Mesendoderm (in vitro differentiated cells): ENCODE measurements around the gene GRIK2.
A peak's percentile ranks its signal among the peaks of the same experiment; 100 is the strongest.

Experiments
- DNase-seq: peaks from one replicate; pipeline ENCODE4 v3.0.0; 2013
- H2AK5ac ChIP-seq: 2 replicates; pipeline ENCODE4 v1.6.1; 2013; ENCODE audit warnings: low read length, inconsistent platforms
- H2BK120ac ChIP-seq: 2 replicates; pipeline ENCODE4 v1.6.1; 2013; ENCODE audit warnings: low read depth, mild to moderate bottlenecking, low read length, moderate library complexity, mixed read lengths
- H2BK15ac ChIP-seq: replicated peaks from 2 replicates; pipeline ENCODE4 v1.6.1; 2013; ENCODE audit warnings: low read depth, mild to moderate bottlenecking, moderate library complexity
- H2BK5ac ChIP-seq: 2 replicates; pipeline ENCODE4 v1.6.1; 2013; ENCODE audit warnings: low read length, inconsistent platforms
- H3K18ac ChIP-seq: 2 replicates; pipeline ENCODE4 v1.6.1; 2013; ENCODE audit warnings: mild to moderate bottlenecking, low read length, mixed read lengths
- H3K23ac ChIP-seq: one replicate; pipeline ENCODE4 v1.6.1; 2013; ENCODE audit warnings: low read length
- H3K27ac ChIP-seq: 2 replicates; pipeline ENCODE4 v1.5.1; 2013; ENCODE audit warnings: low read depth, mild to moderate bottlenecking, inconsistent platforms, low read length, moderate library complexity
- H3K27me3 ChIP-seq: 2 replicates; pipeline ENCODE4 v1.6.1; 2013; ENCODE audit warnings: low read length, control low read depth, mild to moderate bottlenecking, inconsistent platforms; ENCODE audit not compliant: insufficient read depth, poor library complexity
- H3K36me3 ChIP-seq: 2 replicates; pipeline ENCODE4 v1.6.1; 2013; ENCODE audit warnings: low read length, inconsistent platforms; ENCODE audit not compliant: control insufficient read depth, insufficient read depth
- H3K4ac ChIP-seq: one replicate; pipeline ENCODE4 v1.6.1; 2013; ENCODE audit warnings: low read depth, mild to moderate bottlenecking, low read length, moderate library complexity
- H3K4me1 ChIP-seq: 2 replicates; pipeline ENCODE4 v1.6.1; 2013; ENCODE audit warnings: low read depth, low read length, inconsistent platforms; ENCODE audit not compliant: control insufficient read depth
- H3K4me2 ChIP-seq: 2 replicates; pipeline ENCODE4 v1.6.1; 2013; ENCODE audit warnings: low read length
- H3K4me3 ChIP-seq: 2 replicates; pipeline ENCODE4 v1.5.1; 2013; ENCODE audit warnings: mild to moderate bottlenecking, low read length
- H3K56ac ChIP-seq: one replicate; pipeline ENCODE4 v1.6.1; 2013; ENCODE audit warnings: low read length
- H3K79me1 ChIP-seq: 2 replicates; pipeline ENCODE4 v1.6.1; 2013; ENCODE audit warnings: low read length, inconsistent platforms
- H3K79me2 ChIP-seq: 2 replicates; pipeline ENCODE4 v1.6.1; 2013; ENCODE audit warnings: mild to moderate bottlenecking, low read length; ENCODE audit not compliant: control insufficient read depth, insufficient read depth
- H3K9ac ChIP-seq: 2 replicates; pipeline ENCODE4 v1.6.1; 2013; ENCODE audit warnings: low read length, inconsistent platforms
- H4K5ac ChIP-seq: one replicate; pipeline ENCODE4 v1.6.1; 2013; ENCODE audit warnings: low read length
- H4K8ac ChIP-seq: one replicate; pipeline ENCODE4 v1.6.1; 2013; ENCODE audit warnings: low read depth, mild to moderate bottlenecking, control low read depth, low read length, moderate library complexity
- WGBS: extraction: QIAGEN DNeasy Blood & Tissue Kit; methylation state at CpG from one replicate; pipeline ENCODE4 v1.1.7; 2013; ENCODE audit warnings: low lambda C conversion rate, missing lambda C conversion rate; ENCODE audit not compliant: insufficient coverage; ENCODE audit errors: extremely low coverage; 5-methylcytosine and 5-hydroxymethylcytosine counted together

Gene GRIK2

DNA sequence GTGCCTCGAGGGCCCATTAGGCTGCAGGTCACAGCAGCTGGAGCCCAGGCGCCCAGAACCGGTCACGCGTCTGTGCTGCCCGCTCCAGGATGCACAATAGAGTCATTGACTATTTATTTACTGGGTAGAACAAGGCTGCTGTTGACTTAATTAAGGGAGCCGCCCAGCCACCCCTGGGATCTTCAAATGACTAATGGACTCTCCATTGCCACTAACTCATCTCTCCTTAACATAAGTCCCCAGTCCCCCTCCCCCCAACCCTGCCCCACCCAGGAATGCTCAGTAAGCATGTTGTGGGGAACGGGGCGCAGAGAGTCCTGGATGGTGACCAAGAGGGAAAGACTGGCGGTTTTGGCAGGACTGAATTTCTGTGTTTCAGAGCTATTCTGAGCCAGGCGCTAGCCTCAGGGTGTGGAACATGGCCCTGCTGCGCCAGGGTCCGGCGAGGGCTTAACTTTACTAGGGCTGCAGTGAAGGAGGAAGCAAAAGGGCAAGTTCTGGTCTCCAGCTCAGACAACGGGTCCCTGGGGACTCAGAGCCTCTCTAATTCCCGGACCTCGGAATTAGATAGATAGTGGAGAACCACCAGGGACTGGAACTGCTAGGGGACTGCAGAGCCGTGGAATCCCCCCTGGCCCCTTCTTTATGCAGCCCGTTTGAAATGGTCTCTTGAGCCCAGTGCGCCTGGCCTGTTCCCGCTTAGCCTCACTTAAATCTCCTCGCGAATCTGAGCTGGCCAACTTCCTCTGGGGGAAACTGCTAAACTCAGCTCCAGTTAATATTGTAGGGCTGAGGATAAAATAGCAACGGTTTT, 1.5 kb upstream of the GRIK2 start:
- H3K9ac ChIP-seq, result peak overlapping the region; percentile 23
- no peaks in the 10 kb centered on the region for H3K36me3 ChIP-seq
- H2BK120ac ChIP-seq, result no peak overlapping the region
- peak overlapping the region; percentile 2 for H3K18ac ChIP-seq
- H2AK5ac ChIP-seq, result no peak overlapping the region
- no peak overlapping the region for H2BK15ac ChIP-seq
- H4K8ac ChIP-seq, result no peak overlapping the region
- H3K4me1 ChIP-seq, result peaks cover 2% of the 10 kb centered on the region
- H3K4ac ChIP-seq, result no peak overlapping the region
- no peak overlapping the region for H2BK5ac ChIP-seq
- H4K5ac ChIP-seq, result no peak overlapping the region
- H3K79me1 ChIP-seq, result no peaks in the 10 kb centered on the region
- no CpG with 5 or more reads among the region's 24 CpGs for WGBS
- H3K23ac ChIP-seq, result no peak overlapping the region
- peak overlapping the region; percentile 65 for H3K56ac ChIP-seq
- no peak overlapping the region for H3K27ac ChIP-seq
- no peaks in the 10 kb centered on the region for H3K79me2 ChIP-seq
- H3K4me2 ChIP-seq, result peak overlapping the region; percentile 99
- peak; percentile 42 for DNase-seq
- H3K4me3 ChIP-seq, result no peak overlapping the region
- H3K27me3 ChIP-seq, result peaks cover 3% of the 10 kb centered on the region

DNA sequence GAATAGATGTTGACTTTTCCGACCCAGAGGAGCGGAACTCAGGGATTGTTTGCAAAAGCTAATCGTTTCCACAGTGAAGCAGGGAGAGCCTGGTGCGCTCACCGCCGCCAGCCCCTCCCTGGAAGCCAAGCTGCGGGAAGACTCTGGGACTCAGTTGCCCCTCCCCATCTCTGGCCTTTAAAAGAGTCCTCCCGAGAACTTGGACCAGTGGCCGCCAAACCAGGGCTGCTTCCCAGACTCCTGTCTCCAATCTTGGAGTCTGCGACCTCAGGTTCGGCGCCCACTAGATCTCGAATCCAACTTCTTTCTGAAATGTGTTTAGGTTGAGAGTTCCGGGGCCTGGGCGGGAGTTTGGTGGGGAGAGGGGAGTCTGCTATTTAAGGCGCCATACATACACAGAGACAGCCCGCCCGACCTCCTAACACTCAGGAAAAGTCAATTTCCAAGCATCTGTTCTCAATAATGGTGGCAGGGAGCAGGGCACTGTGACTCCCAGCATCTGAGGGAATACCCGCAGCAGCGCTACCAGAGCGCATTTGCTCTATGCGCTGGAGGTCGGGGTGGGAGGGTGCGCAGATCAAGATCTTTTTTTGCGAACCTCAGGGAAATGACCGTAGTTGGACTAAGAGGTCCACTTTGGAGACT, 800 bp upstream of the GRIK2 start:
- H3K36me3 ChIP-seq, result no peaks in the 10 kb centered on the region
- no CpG with 5 or more reads among the region's 26 CpGs for WGBS
- no peak overlapping the region for H3K18ac ChIP-seq
- no peak overlapping the region for H3K27ac ChIP-seq
- peak overlapping the region; percentile 13 for H3K9ac ChIP-seq
- H3K4ac ChIP-seq, result no peak overlapping the region
- H3K4me2 ChIP-seq, result peak overlapping the region; percentile 99
- H4K8ac ChIP-seq, result no peak overlapping the region
- no peak overlapping the region for H2BK15ac ChIP-seq
- H3K4me3 ChIP-seq, result peak overlapping the region; percentile 57
- H3K56ac ChIP-seq, result peak overlapping the region; percentile 65
- no peak overlapping the region for H2AK5ac ChIP-seq
- no peak overlapping the region for H3K23ac ChIP-seq
- no peak overlapping the region for H2BK5ac ChIP-seq
- peak; percentile 41 for DNase-seq
- H3K79me2 ChIP-seq, result no peaks in the 10 kb centered on the region
- no peak overlapping the region for H2BK120ac ChIP-seq
- peaks cover 3% of the 10 kb centered on the region for H3K27me3 ChIP-seq
- H3K4me1 ChIP-seq, result peaks cover 2% of the 10 kb centered on the region
- no peaks in the 10 kb centered on the region for H3K79me1 ChIP-seq
- H4K5ac ChIP-seq, result no peak overlapping the region

DNA sequence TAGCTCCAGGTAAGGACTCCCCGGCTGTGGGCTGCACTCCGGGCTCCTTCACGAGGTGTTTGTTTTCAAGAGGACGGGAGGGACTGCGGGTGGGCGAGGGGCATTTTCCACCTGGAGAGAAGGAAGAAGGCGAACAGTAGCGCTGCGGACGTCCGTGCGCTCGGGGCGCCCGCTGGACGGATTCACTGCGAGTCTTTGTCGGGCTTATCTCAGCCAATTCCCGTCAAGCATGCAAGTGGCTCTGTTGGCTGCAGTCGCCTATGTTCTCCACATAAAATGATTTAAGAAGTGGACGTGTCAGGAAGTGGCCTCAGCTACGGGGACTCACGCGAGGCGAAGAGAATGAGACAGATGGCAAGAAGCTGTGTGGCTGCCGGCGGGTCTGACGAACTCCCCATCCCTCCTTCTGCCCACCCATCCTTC, 332 bp downstream of the GRIK2 start:
- H3K9ac ChIP-seq, result peak overlapping the region; percentile 39

DNA sequence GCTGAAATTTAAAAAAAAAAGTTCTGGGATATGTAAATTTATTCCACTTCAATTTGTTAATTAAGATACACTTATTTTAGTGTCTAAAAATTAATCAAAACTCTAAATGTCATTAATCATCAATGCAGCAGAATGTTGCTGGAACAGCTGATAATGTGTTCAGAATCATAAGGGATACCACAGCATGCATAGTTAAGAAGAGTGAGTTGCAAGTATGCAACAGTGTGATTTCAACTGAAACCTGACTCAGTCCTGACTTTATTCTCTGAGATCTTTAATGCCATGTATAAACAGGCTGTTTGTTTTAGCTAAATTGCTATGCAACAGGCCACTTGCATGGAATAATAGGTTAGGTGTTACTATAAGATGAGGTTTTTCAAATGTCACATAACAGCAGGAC, 1.4 kb downstream of the GRIK2 start:
- Histone ChIP-seq H2BK15ac (no peak overlapping the region), H3K4me1 (peaks cover 2% of the 10 kb centered on the region), H4K8ac (no peak overlapping the region), H3K56ac (no peak overlapping the region), H2AK5ac (no peak overlapping the region), H3K4me2 (no peak overlapping the region), H2BK120ac (no peak overlapping the region), H3K4ac (no peak overlapping the region), H3K79me2 (no peaks in the 10 kb centered on the region), H3K4me3 (no peak overlapping the region), H3K36me3 (no peaks in the 10 kb centered on the region), H3K27ac (no peak overlapping the region), H2BK5ac (no peak overlapping the region), H3K27me3 (peaks cover 3% of the 10 kb centered on the region), H4K5ac (no peak overlapping the region), H3K18ac (no peak overlapping the region), H3K79me1 (no peaks in the 10 kb centered on the region), H3K9ac (no peak overlapping the region), H3K23ac (no peak overlapping the region)
- DNase-seq, result no peak

More for the DNA sequence above, 332 bp downstream of the GRIK2 start:
- H3K23ac ChIP-seq, result no peak overlapping the region
- H2BK5ac ChIP-seq, result no peak overlapping the region
- H4K5ac ChIP-seq, result no peak overlapping the region
- H3K79me1 ChIP-seq, result no peaks in the 10 kb centered on the region
- H3K79me2 ChIP-seq, result no peaks in the 10 kb centered on the region
- peak overlapping the region; percentile 63 for H3K4me2 ChIP-seq
- H2BK120ac ChIP-seq, result no peak overlapping the region
- H2BK15ac ChIP-seq, result no peak overlapping the region
- peaks cover 2% of the 10 kb centered on the region for H3K4me1 ChIP-seq
- WGBS, result no CpG with 5 or more reads among the region's 28 CpGs
- peak overlapping the region; percentile 22 for H3K56ac ChIP-seq
- no peaks in the 10 kb centered on the region for H3K36me3 ChIP-seq
- no peak overlapping the region for H4K8ac ChIP-seq
- peak overlapping the region; percentile 43 for H3K4me3 ChIP-seq
- no peak overlapping the region for H3K4ac ChIP-seq
- H3K27me3 ChIP-seq, result peaks cover 3% of the 10 kb centered on the region
- DNase-seq, result no peak
- H3K18ac ChIP-seq, result no peak overlapping the region
- no peak overlapping the region for H2AK5ac ChIP-seq
- H3K27ac ChIP-seq, result no peak overlapping the region

DNA sequence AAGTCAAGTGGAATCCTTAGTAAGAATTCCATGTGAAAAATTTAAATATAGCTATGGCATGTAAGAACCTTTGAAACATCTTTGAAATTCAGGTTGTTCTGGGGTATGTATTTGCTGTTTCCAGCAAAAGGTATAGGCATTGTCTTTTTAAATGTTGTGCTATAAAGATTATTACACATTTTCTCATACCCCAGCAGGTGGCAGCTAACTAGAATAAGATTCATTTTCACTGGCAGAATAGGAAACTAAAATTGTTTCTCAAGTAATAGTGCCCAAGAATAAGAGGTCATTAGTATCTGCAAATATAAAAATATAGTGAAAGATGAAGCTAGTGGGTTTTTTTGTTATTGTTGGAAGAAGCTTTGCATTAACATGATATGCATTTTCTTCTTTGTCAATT, 1.8 kb downstream of the GRIK2 start:
- Histone ChIP-seq H3K56ac (no peak overlapping the region), H3K9ac (no peak overlapping the region), H3K79me2 (no peaks in the 10 kb centered on the region), H3K4me3 (no peak overlapping the region), H4K8ac (no peak overlapping the region), H3K27ac (no peak overlapping the region), H3K79me1 (no peaks in the 10 kb centered on the region), H3K36me3 (no peaks in the 10 kb centered on the region), H2BK5ac (no peak overlapping the region), H3K23ac (no peak overlapping the region), H2AK5ac (no peak overlapping the region), H3K4me2 (no peak overlapping the region), H3K4me1 (peaks cover 2% of the 10 kb centered on the region), H3K4ac (no peak overlapping the region), H2BK120ac (no peak overlapping the region), H4K5ac (no peak overlapping the region), H3K27me3 (peaks cover 3% of the 10 kb centered on the region), H2BK15ac (no peak overlapping the region), H3K18ac (no peak overlapping the region)
- no peak for DNase-seq
